Left renal cortex interstitium (tissue), 4 donors: ENCODE measurements around the gene FNDC7. TPM values are rescaled to one million over a fixed set of nuclear protein-coding genes. Genes with fewer than 3 reads are reported as not detected.
"Not testable (repeated sequence)": the region's sequence is repeated elsewhere in the genome, so short reads cannot be mapped to it uniquely, and the experiment has no call there.

Experiments used
- DNase-seq, 4 donors: peaks; one replicate each; pipeline ENCODE4 v3.0.0-alpha.2; 2013; ENCODE audit warnings: low read depth in 4 of 4, low spot score in 2 of 4, missing footprints in 1 of 4
- polyA plus RNA-seq, 4 donors: library from polyadenylated mRNA; unstranded; fragments of 120-200 nt; gene quantifications; one replicate each; pipeline ENCODE4 v1.2.1, GENCODE V29; 2013; ENCODE audit not compliant: insufficient read length in 4 of 4

FNDC7 gene
- polyA plus RNA-seq, 4 donors = not detected

- DNase-seq = no peak
Observed at GRCh38 chr1:108734171-108734865, 21.6 kb downstream of the FNDC7 start.

DNA sequence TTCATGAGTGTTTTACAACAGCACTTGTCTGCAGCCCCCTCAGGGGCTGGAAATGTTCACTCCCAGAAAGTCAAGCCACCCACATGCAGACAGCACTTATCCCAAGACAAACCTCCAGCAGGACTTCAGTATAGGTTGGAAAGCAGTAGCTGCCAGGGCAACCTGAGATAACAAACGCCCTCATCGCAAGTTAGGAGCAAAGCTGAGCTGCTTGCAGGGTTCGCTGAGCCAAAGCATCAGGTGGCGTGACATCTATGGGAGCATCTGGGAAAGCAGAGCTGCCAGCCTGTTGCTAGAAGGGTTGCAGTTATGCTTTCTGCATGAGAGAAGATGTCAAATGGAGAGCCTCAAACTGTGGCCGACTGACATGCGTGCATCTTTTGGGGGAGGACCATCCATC, 29.5 kb downstream of the FNDC7 start:
- no peak for DNase-seq

GRCh38 chr1:108745980-108746381, 33.3 kb downstream of the FNDC7 start:
- peak in 1 of 4 donors; percentile 10 for DNase-seq

DNA sequence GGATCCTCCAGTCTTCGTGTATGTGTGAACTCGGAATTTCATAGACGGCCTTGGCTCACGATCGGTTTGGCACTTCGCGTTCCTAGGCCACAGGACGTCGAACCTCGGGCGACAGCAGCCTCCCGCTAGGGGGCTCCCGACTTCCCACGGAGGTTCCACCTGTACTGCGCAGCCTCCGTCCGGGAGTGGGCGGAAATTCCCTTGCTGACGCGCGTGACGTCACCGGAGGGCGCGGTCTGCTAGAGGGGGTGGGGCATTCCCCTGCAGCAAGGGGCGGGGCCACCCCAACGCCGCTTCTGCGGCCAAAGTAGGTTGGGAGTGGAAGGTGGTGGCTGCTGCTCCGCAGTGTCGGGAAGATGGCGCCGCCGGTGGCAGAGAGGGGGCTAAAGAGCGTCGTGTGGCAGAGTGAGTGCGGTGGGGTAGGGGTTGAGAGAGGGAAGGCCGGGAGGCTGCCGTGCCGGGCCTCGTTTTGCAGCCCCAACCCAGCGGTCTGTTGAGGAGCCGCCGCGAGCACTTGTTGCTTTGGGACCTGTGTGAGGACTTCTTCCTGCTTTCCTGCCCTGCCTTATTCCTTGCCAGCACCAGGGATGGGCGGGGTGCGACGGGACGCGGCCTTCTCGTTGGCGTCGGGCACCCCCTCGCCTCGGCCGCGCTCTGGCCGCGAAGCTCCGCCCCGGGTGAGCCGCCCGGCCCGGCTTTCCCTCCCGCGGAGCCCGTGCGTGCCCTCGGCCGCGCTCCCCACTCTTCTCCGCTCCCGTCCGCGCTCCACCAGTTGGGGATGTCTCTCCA, 33.9 kb downstream of the FNDC7 start, which contains the start of gene STXBP3:
Gene STXBP3, plus strand, starts transcription at position 293 of the 789 bp plus-strand sequence. Its CDS starts 64 bp downstream, at position 357.
- peak; percentile 91 to 95 (median 93) for DNase-seq

DNA sequence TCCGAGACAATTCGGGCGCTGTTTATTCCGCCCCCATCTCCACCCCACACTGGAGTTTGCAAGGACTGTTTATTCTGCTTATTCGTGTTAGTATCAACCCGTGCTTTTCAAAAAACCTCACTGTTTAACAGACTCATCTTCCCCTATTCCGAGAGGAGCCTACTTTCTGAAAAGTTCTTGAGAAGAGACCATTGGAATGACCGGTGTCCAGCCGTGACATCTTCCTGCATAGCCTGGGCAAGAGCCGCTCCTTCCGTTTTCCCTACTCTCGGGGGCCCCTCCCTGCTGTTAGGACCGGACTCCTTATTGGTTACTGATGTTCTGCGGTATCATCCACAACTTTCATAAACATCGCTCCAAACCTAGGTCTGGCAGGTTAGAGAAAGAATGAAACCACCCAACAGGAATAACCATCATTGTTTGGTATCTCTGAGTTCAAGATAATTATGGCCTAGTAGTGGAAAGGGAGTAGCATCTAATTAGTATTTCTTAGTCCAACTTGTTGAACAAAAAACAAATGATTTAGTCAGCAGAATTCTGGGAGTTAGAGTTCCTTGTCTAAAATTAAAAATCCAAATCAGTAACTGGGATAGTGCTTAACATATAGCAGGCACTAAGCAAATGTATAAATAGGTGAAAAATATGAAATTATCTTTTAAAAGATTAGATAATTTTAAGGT, 34.6 kb downstream of the FNDC7 start:
- DNase-seq = peak; percentile 52 to 81 (median 77)

- no peak for DNase-seq
Observed at GRCh38 chr1:108747898-108748297, 35.2 kb downstream of the FNDC7 start.

GRCh38 chr1:108749081-108749480, 36.4 kb downstream of the FNDC7 start:
- no peak for DNase-seq

GRCh38 chr1:108750476-108751181, 37.9 kb downstream of the FNDC7 start:
- DNase-seq = peak in 3 of 4 donors; percentile 34 to 61 (median 46)

GRCh38 chr1:108753363-108753762, 40.7 kb downstream of the FNDC7 start:
- DNase-seq = no peak

DNA sequence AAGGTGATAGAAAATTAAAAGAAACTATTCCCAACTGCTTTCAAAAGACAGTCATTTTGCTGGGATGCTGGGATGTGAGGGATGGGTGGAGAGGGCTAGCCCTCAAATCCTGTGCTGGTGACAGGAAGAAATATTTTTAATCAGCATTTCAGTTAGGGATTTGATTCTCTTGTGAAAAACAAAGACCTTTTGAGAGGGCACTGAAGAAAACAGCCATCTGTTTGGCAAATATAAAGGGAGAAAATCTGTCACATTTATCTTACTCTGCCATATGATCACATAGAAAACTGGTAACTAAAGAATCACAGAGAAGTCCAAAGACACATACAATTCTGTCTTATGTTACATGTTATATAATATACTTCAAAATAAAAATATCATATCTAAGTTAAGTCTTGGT, 46.1 kb downstream of the FNDC7 start:
- DNase-seq = no peak

DNA sequence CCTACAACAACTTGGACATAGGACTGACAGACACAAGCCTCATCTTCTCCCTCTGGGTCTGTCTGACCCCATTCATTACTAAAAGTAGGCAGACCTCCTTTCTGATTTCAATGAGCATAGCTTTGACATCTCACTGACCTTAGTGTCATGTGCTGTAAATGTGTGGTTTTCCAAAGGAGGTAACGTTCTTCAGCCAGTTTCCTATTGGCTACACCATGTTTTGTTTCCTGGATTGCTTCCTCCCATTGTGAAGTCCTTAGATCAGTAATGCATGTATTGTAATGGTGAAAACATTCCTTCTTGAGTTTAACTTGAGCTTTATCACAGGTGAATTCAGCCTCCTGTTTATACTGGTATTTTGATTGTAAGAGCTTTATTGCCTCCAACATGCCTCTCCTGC, 54.4 kb downstream of the FNDC7 start:
- DNase-seq = no peak

GRCh38 chr1:108767708-108768107, 55.0 kb downstream of the FNDC7 start:
- no peak for DNase-seq

DNA sequence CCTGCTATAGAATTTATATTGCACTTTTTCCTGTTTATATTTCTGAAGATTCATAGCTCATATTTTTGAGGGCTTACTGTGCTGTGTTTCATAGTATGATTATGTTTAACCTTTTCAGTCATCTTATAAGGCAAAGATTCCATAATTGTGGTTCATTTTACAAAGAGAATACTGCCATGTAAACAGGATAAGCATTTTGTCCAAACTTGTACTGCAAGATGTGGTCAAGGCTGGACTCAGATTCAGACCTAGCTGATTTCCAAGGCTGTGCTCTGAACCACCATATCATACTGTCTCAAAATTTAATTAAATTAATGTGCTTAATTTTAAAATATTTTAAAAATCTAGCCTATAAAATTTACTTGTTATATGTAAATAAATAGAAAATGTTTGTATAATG, 65.1 kb downstream of the FNDC7 start:
- DNase-seq = no peak

DNA sequence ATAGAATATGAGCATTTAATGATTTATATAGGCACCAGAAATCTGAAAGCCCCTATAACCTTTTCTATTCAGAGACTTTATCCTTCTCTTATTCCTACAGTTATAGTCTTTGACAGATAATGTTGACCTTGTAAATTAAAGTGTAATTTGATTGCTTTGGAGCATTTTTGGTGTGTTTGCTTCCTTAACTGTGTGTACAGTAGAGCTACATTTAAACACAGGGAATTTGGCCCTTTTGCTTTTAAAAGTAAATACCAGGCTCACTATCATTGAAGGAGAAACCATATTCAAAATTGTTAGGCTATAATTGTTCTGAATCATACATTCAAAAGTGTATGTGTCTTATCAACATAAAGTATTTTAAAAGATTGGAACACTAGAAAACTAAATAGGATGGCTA, 66.7 kb downstream of the FNDC7 start:
- DNase-seq = no peak

GRCh38 chr1:108780937-108781574, 68.3 kb downstream of the FNDC7 start:
- DNase-seq = no peak

- DNase-seq = not testable (repeated sequence)
Observed at GRCh38 chr1:108781575-108781944, 68.9 kb downstream of the FNDC7 start.

DNA sequence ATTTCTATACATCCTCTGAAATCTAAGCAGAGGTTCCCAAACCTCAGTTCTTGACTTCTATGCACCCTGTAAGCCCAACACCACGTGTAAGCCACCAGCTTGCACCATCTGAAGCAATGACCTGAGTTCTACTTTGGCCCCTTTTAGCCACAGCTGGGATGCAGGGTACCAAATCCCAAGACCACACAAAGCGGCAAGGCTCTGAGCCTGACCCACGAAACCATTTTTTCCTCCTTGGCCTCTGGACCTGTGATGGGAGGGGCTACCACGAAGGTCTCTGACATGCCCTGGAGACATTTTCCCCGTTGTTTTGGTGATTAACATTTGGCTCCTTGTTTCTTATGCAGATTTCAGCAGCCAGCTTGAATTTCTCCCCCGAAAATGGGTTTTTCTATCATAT, 72.6 kb downstream of the FNDC7 start:
- DNase-seq = no peak

GRCh38 chr1:108785880-108786279, 73.2 kb downstream of the FNDC7 start:
- DNase-seq = no peak

GRCh38 chr1:108791790-108792189, 79.1 kb downstream of the FNDC7 start:
- DNase-seq = no peak
